ENCODE data around the gene STMP1.

Gene STMP1

GRCh38 chr7:135704074-135704473 is 41.8 kb downstream of the STMP1 start:
- DNase-seq = no peak

- DNase-seq = no peak
Observed at GRCh38 chr7:135704698-135705097, 42.4 kb downstream of the STMP1 start.

- DNase-seq = no peak
Observed at GRCh38 chr7:135706038-135706742, 43.9 kb downstream of the STMP1 start.

GRCh38 chr7:135706858-135707569 is 44.7 kb downstream of the STMP1 start:
- no peak for DNase-seq

GRCh38 chr7:135707570-135707966 is 45.3 kb downstream of the STMP1 start:
- no peak for DNase-seq

- no peak for DNase-seq
Observed at GRCh38 chr7:135708041-135708440, 45.7 kb downstream of the STMP1 start.

GRCh38 chr7:135709508-135709907 is 47.2 kb downstream of the STMP1 start:
- no peak for DNase-seq

GRCh38 chr7:135710417-135711138 is 48.3 kb downstream of the STMP1 start:
- DNase-seq = no peak

GRCh38 chr7:135711139-135711469 is 48.8 kb downstream of the STMP1 start:
- no peak for DNase-seq

GRCh38 chr7:135712182-135712782 is 50.0 kb downstream of the STMP1 start:
- DNase-seq = no peak

- DNase-seq = no peak
Observed at GRCh38 chr7:135712796-135713195, 50.5 kb downstream of the STMP1 start.

- no peak for DNase-seq
Observed at GRCh38 chr7:135713836-135714470, 51.6 kb downstream of the STMP1 start.

GRCh38 chr7:135714534-135715009 is 52.3 kb downstream of the STMP1 start:
- DNase-seq = no peak

GRCh38 chr7:135715055-135715522 is 52.8 kb downstream of the STMP1 start:
- no peak for DNase-seq

- DNase-seq = no peak
Observed at GRCh38 chr7:135715673-135716072, 53.4 kb downstream of the STMP1 start.

- no peak for DNase-seq
Observed at GRCh38 chr7:135716677-135717238, 54.4 kb downstream of the STMP1 start.

- no peak for DNase-seq
Observed at GRCh38 chr7:135717693-135718092, 55.4 kb downstream of the STMP1 start.

- DNase-seq = no peak
Observed at GRCh38 chr7:135718219-135718618, 55.9 kb downstream of the STMP1 start.

- DNase-seq = no peak
Observed at GRCh38 chr7:135718794-135719437, 56.6 kb downstream of the STMP1 start.

GRCh38 chr7:135719688-135720087 is 57.4 kb downstream of the STMP1 start:
- no peak for DNase-seq

- DNase-seq = no peak
Observed at GRCh38 chr7:135721198-135721820, 59.0 kb downstream of the STMP1 start.

Data from NCI-H526 treated with DMSO at 0.1 percent for 48 hours (cell line).